ENCODE measurements around the gene OR10A2. TPM values are rescaled to one million over a fixed set of nuclear protein-coding genes. Genes with fewer than 3 reads are reported as not detected.
"Not testable (repeated sequence)": the region's sequence is repeated elsewhere in the genome, so short reads cannot be mapped to it uniquely, and the experiment has no call there.

OR10A2 gene
- total RNA-seq, 2 donors from 2014 or later: not detected

DNA sequence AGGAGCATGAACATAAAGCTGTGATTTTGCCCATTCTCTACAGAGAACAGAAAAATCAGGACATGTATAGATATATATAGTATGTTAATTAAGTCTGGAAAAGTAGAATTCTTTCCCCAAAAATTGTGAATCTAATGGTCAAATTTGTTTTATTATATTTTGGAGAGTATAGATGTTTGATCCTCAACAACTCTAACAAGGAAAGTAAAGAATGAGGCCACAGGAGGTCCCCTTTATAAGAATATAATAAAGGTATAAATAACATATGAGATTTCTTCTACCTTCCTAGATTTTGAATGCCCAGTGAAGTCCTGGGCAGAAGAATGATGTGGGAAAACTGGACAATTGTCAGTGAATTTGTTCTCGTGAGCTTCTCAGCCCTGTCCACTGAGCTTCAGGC, 13.5 kb downstream of the OR10A2 start, which contains the start of gene OR10A4:
Gene OR10A4, plus strand, starts transcription at position 301 of the 400 bp plus-strand sequence. Its CDS starts 23 bp downstream, at position 324.
- no peaks in the 10 kb centered on the region for H3K36me3 ChIP-seq (replicated peaks in 1 of 2; ENCODE audit: insufficient read depth in 1 of 2, low read depth in 2 of 2)
- ATAC-seq (no peak), DNase-seq (no peak)
- no peak within 1 kb of the TSS for H3K4me3 ChIP-seq
- H3K27me3 ChIP-seq: no peaks in the 10 kb centered on the region
- intact Hi-C loops (cut with DNase I): no loop called here
- no peaks in the 10 kb centered on the region for H3K4me1 ChIP-seq
- no peaks in the 10 kb centered on the region for H3K9me3 ChIP-seq
- no peak within 1 kb of the TSS for H3K27ac ChIP-seq
- WGBS, 2 donors: 76 to 91% methylated on average over 1 of the region's 1 CpG
- TF ChIP-seq, protein P1, sequence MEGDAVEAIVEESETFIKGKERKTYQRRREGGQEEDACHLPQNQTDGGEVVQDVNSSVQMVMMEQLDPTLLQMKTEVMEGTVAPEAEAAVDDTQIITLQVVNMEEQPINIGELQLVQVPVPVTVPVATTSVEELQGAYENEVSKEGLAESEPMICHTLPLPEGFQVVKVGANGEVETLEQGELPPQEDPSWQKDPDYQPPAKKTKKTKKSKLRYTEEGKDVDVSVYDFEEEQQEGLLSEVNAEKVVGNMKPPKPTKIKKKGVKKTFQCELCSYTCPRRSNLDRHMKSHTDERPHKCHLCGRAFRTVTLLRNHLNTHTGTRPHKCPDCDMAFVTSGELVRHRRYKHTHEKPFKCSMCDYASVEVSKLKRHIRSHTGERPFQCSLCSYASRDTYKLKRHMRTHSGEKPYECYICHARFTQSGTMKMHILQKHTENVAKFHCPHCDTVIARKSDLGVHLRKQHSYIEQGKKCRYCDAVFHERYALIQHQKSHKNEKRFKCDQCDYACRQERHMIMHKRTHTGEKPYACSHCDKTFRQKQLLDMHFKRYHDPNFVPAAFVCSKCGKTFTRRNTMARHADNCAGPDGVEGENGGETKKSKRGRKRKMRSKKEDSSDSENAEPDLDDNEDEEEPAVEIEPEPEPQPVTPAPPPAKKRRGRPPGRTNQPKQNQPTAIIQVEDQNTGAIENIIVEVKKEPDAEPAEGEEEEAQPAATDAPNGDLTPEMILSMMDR (IDR thresholded peaks at IDR 0.05): no peak
- TF ChIP-seq POLR2A (IDR thresholded peaks at IDR 0.05): no peak

DNA sequence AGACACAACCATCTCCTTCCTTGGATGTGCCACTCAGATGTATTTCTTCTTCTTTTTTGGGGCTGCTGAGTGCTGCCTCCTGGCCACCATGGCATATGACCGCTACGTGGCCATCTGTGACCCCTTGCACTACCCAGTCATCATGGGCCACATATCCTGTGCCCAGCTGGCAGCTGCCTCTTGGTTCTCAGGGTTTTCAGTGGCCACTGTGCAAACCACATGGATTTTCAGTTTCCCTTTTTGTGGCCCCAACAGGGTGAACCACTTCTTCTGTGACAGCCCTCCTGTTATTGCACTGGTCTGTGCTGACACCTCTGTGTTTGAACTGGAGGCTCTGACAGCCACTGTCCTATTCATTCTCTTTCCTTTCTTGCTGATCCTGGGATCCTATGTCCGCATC, 14.1 kb downstream of the OR10A2 start:
- no peaks in the 10 kb centered on the region for H3K36me3 ChIP-seq (replicated peaks in 1 of 2; ENCODE audit: insufficient read depth in 1 of 2, low read depth in 2 of 2)
- no peak overlapping the region for H3K4me3 ChIP-seq
- ATAC-seq (no peak), DNase-seq (no peak)
- intact Hi-C loops (cut with DNase I): no loop called here
- no peaks in the 10 kb centered on the region for H3K4me1 ChIP-seq
- no peaks in the 10 kb centered on the region for H3K27me3 ChIP-seq
- TF ChIP-seq POLR2A (IDR thresholded peaks at IDR 0.05): no peak
- TF ChIP-seq, protein P1 (IDR thresholded peaks at IDR 0.05): no peak
- WGBS, 2 donors: 82 to 100% methylated on average over 3 of the region's 3 CpGs
- H3K27ac ChIP-seq: no peak overlapping the region
- H3K9me3 ChIP-seq: no peaks in the 10 kb centered on the region

DNA sequence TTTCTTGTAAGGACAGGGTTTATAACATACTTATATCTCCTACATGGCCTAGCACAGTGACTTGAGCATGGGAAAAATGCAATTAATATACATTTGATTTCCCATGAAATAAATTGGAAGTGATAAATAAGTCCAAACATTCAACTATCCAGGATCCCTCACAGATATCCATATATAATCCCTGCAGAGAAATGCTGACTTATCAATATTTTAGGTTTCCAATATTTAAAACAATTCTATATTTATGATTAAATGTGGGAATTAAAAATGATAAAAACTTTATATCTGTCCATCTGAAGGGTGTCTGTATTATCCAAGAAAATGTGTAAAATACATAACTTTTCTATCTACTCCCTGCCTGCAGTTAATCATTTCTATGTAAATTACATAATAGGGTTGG, 19.9 kb downstream of the OR10A2 start:
- intact Hi-C loops (cut with DNase I): no loop called here
- no peaks in the 10 kb centered on the region for H3K36me3 ChIP-seq (replicated peaks in 1 of 2; ENCODE audit: insufficient read depth in 1 of 2, low read depth in 2 of 2)
- no peak overlapping the region for H3K27ac ChIP-seq
- H3K4me3 ChIP-seq: no peak overlapping the region
- ATAC-seq: no peak
- H3K27me3 ChIP-seq: no peaks in the 10 kb centered on the region
- DNase-seq: no peak
- no peaks in the 10 kb centered on the region for H3K9me3 ChIP-seq
- TF ChIP-seq, protein P1 (IDR thresholded peaks at IDR 0.05): no peak
- TF ChIP-seq POLR2A (IDR thresholded peaks at IDR 0.05): no peak
- no peaks in the 10 kb centered on the region for H3K4me1 ChIP-seq

DNA sequence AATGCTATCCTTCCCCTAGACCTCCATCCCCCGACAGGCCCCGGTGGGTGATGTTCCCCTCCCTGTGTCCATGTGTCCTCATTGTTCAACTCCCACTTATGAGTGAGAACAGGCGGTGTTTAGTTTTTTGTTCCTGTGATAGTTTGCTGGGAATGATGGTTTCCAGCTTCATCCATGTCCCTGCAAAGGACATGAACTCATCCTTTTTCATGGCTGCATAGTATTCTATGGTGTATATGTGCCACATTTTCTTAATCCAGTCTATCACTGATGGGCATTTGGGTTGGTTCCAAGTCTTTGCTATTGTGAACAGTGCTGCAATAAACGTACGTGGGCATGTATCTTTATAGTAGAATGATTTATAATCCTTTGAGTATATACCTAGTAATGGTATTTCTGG, 24.9 kb downstream of the OR10A2 start:
- intact Hi-C loops (cut with DNase I); H3K27me3 ChIP-seq; DNase-seq; H3K4me1 ChIP-seq; H3K9me3 ChIP-seq; H3K36me3 ChIP-seq (replicated peaks in 1 of 2; ENCODE audit: insufficient read depth in 1 of 2, low read depth in 2 of 2); H3K27ac ChIP-seq; H3K4me3 ChIP-seq; ATAC-seq: not testable (repeated sequence)
- 87 to 94% methylated on average over 5 of the region's 5 CpGs for WGBS, 2 donors

DNA sequence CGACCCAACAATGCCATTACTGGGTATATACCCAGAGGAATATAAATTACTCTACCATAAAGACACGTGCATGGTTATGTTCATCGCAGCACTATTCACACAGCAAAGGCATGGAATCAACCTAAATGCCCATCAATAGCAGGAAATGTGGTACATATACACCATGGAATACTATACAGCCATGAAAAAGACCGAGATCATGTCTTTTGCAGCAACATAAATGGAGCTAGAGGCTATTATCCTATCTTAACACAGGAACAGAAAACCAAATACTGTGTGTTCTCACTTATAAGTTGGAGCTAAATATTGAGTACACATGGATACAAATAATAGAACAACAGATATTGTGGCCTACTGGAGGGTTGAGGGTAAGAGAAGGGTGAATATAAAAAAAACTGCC, 26.0 kb downstream of the OR10A2 start:
- 88 to 90% methylated on average over 4 of the region's 4 CpGs for WGBS, 2 donors
- H3K9me3 ChIP-seq: no peaks in the 10 kb centered on the region
- DNase-seq: no peak
- TF ChIP-seq, protein P1 (IDR thresholded peaks at IDR 0.05): no peak
- no peak for TF ChIP-seq POLR2A (IDR thresholded peaks at IDR 0.05)
- ATAC-seq: no peak
- no peaks in the 10 kb centered on the region for H3K36me3 ChIP-seq (replicated peaks in 1 of 2; ENCODE audit: insufficient read depth in 1 of 2, low read depth in 2 of 2)
- intact Hi-C loops (cut with DNase I): no loop called here
- H3K4me3 ChIP-seq: no peak overlapping the region
- no peaks in the 10 kb centered on the region for H3K27me3 ChIP-seq
- H3K27ac ChIP-seq: no peak overlapping the region
- no peaks in the 10 kb centered on the region for H3K4me1 ChIP-seq
